Karpas-422 (cell line): ENCODE results near the gene DCP1A. TPM values are rescaled to one million over a fixed set of nuclear protein-coding genes. Genes with fewer than 3 reads are reported as not detected.

Experiments
- DNase-seq: peaks from one replicate; pipeline ENCODE4 v3.0.0-alpha.2; 2015
- H2AFZ ChIP-seq: fragments of 200-600 bp; sonication (generic); 2 replicates; pipeline ENCODE4 v1.6.1; 2014; ENCODE audit warnings: antibody characterized with exemption, low read length, mixed read lengths
- H3K27ac ChIP-seq: fragments of 200-600 bp; sonication (generic); 2 replicates; pipeline ENCODE4 v1.5.1; 2014; ENCODE audit warnings: mild to moderate bottlenecking, low read length, moderate library complexity
- H3K27me3 ChIP-seq: fragments of 200-600 bp; sonication (generic); 2 replicates; pipeline ENCODE4 v1.6.1; 2014; ENCODE audit warnings: low read length, mixed read lengths
- H3K36me3 ChIP-seq: fragments of 200-600 bp; sonication (generic); 2 replicates; pipeline ENCODE4 v1.6.1; 2014; ENCODE audit warnings: low read length, mixed read lengths; ENCODE audit not compliant: insufficient read depth
- H3K4me1 ChIP-seq: fragments of 200-600 bp; sonication (generic); 2 replicates; pipeline ENCODE4 v1.6.1; 2014; ENCODE audit warnings: mild to moderate bottlenecking, low read length, mixed read lengths
- H3K4me2 ChIP-seq: fragments of 200-600 bp; sonication (generic); 2 replicates; pipeline ENCODE4 v1.6.1; 2014; ENCODE audit warnings: low read length, low read depth, mild to moderate bottlenecking; ENCODE audit not compliant: poor library complexity, severe bottlenecking
- H3K4me3 ChIP-seq: fragments of 200-600 bp; sonication (generic); 2 replicates; pipeline ENCODE4 v1.5.1; 2014; ENCODE audit warnings: mild to moderate bottlenecking, antibody characterized with exemption, low read length, mixed read lengths
- H3K79me2 ChIP-seq: fragments of 200-600 bp; sonication (generic); 2 replicates; pipeline ENCODE4 v1.6.1; 2014; ENCODE audit warnings: mild to moderate bottlenecking, low read length, mixed read lengths
- H3K9ac ChIP-seq: fragments of 200-600 bp; sonication (generic); 2 replicates; pipeline ENCODE4 v1.6.0; 2014; ENCODE audit warnings: low read length
- H3K9me2 ChIP-seq: fragments of 200-600 bp; sonication (generic), shearing (Covaris generic); replicated peaks from 2 replicates; pipeline ENCODE4 v1.6.0; 2014; ENCODE audit warnings: mild to moderate bottlenecking, low read length, moderate library complexity; ENCODE audit not compliant: insufficient read depth
- H3K9me3 ChIP-seq: fragments of 300-700, 200-600 bp; sonication (generic); 2 replicates; pipeline ENCODE4 v1.6.1; 2014; ENCODE audit warnings: low read length, mixed read lengths
- H4K20me1 ChIP-seq: fragments of 200-600 bp; sonication (generic); 2 replicates; pipeline ENCODE4 v1.6.1; 2014; ENCODE audit warnings: mild to moderate bottlenecking, antibody characterized with exemption, low read length, low read depth; ENCODE audit not compliant: insufficient read depth
- total RNA-seq: library from RNA; depleted of rRNA; stranded (reverse); fragments of >200 nt; shearing (Covaris generic); gene quantifications from 2 replicates; pipeline ENCODE4 v1.2.3, GENCODE V29; 2014; ENCODE audit warnings: low replicate concordance

DCP1A gene
- total RNA-seq, 1 experiment from 2014 or later, result 29.8 TPM

DNA sequence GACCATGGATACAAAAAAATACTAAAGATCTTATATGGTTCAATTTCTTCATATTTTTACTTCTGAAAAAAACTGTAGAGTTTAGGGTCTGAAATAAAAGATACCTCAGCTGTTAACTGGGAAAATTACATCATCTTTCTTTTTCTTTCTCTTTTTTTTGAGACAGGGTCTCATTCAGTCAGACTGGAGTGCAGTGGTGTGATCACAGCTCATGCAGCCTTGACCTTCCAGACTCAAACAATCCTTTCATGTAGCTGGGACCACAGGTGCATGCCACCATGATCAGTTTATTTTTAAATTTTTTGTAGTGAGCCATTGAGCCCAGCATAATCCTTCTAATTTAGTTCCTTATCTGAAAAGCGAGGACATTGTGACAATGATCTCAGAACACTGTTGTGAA is 51.9 kb downstream of the DCP1A start:
- Histone ChIP-seq H3K4me1 (peaks cover 5% of the 10 kb centered on the region), H4K20me1 (no peaks in the 10 kb centered on the region), H2AFZ (no peak overlapping the region), H3K36me3 (peaks cover 11% of the 10 kb centered on the region; the same call in 1 of the 2 replicates), H3K4me2 (no peak overlapping the region), H3K4me3 (no peak overlapping the region), H3K27ac (no peak overlapping the region), H3K9me3 (no peaks in the 10 kb centered on the region), H3K9me2 (no peaks in the 10 kb centered on the region), H3K9ac (no peak overlapping the region), H3K79me2 (peaks cover 4% of the 10 kb centered on the region; the same call in 1 of the 2 replicates), H3K27me3 (no peaks in the 10 kb centered on the region)
- no peak for DNase-seq

DNA sequence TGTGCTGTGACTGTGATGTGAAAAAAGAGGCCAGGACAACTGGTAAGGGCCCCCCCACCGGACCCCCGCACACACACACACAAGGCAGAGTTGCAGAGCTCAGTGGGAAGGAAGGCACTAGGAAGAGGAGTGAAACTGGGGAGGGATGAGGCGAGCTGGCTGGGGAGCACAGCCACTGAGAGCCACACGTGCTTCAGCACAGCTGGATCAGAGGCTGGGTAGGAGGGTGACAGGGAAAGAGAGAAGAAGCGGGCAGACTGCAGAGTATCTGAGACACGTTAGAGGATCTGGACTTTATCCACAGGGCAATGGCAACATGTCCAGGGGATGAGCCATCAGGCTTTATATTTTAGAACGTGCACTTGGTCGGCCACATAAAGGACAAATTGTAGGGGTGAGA is 53.5 kb downstream of the DCP1A start:
- Histone ChIP-seq H3K27ac (no peak overlapping the region), H3K4me2 (no peak overlapping the region), H4K20me1 (no peaks in the 10 kb centered on the region), H3K27me3 (no peaks in the 10 kb centered on the region), H3K9me3 (no peaks in the 10 kb centered on the region), H3K36me3 (peaks cover 6% of the 10 kb centered on the region; the same call in 1 of the 2 replicates), H2AFZ (no peak overlapping the region), H3K4me3 (no peak overlapping the region), H3K79me2 (peaks cover 4% of the 10 kb centered on the region; the same call in 1 of the 2 replicates), H3K9ac (no peak overlapping the region), H3K9me2 (no peaks in the 10 kb centered on the region), H3K4me1 (peaks cover 5% of the 10 kb centered on the region)
- no peak for DNase-seq

DNA sequence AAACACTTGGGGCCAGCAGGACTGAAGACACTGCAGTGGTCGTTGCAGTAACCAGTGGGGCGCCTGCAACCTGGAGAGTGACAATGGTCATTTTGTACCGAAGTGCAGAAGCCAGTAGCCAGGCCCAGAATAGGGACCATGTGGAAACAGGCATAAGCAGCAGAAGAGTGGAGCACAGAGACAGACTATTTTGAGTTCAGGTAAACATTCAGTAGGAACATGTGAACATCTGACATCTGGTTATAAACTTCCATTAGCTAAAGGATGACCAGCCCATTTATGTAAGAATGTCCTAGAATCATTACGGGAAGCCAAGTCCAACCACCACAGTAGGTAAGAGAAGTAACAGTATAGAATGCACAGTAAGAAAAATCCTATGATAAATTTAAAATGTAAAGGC is 59.1 kb downstream of the DCP1A start:
- H3K9ac ChIP-seq, result no peak overlapping the region

DNA sequence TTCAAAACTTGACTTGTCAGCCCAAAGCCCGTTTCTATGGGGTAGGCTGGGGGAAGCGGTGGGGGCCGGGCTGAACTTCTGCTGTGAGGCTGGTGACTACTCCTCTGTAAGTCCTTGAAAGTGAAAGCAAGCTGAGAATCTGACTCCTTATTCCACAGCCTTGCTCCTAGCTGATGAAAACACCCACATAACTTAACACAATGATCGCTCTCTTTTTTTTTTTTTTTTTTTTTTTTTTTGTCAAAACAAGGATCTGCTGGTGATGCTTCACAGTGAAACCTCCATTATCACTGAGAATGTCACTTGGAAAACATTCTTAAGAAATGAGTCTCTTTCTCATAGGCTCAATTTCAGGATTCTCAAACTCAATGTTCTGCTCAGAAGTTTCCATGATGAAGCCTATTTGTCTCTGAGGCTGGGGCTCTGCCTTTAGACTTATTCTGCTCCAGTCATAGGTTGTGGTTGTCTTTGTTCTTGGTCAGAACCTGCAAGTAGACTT is 60.2 kb downstream of the DCP1A start:
- H3K4me3 ChIP-seq, result no peak overlapping the region
- no peak overlapping the region for H3K4me2 ChIP-seq
- no peaks in the 10 kb centered on the region for H3K27me3 ChIP-seq
- H3K36me3 ChIP-seq, result 0 out of 2 replicates have a peak, but pooled peaks cover 6% of the 10 kb centered on the region
- H3K79me2 ChIP-seq, result no peaks in the 10 kb centered on the region
- no peak for DNase-seq
- no peak overlapping the region for H3K27ac ChIP-seq
- no peaks in the 10 kb centered on the region for H3K4me1 ChIP-seq
- H3K9me3 ChIP-seq, result no peaks in the 10 kb centered on the region
- H4K20me1 ChIP-seq, result no peaks in the 10 kb centered on the region
- no peak overlapping the region for H2AFZ ChIP-seq
- H3K9me2 ChIP-seq, result no peaks in the 10 kb centered on the region
- H3K9ac ChIP-seq, result no peak overlapping the region

More for the DNA sequence above, 59.1 kb downstream of the DCP1A start:
- Histone ChIP-seq H3K27me3 (no peaks in the 10 kb centered on the region), H3K4me1 (no peaks in the 10 kb centered on the region), H2AFZ (no peak overlapping the region), H3K9me2 (no peaks in the 10 kb centered on the region), H3K4me2 (no peak overlapping the region), H3K36me3 (0 out of 2 replicates have a peak, but pooled peaks cover 3% of the 10 kb centered on the region), H3K27ac (no peak overlapping the region), H3K9me3 (no peaks in the 10 kb centered on the region), H3K4me3 (no peak overlapping the region), H3K79me2 (no peaks in the 10 kb centered on the region), H4K20me1 (no peaks in the 10 kb centered on the region)
- no peak for DNase-seq

DNA sequence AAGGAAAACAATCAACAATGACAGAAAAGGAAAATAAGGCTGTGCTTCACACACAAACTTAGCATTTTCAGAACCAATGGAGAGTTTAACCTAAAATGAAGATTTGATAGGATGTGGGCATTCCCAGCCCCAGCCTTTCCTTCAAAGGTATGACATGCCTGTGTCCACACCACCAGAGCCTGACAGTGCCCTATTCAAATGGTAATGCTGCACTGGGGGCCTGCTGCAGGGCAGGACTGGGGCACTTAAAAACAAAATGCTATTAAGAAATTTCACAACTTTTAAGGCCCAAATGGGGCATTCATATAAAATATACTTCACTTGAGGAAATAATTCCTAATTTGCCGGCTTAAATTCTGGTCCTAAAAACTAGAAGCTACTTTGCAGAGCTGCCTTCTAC is 60.6 kb downstream of the DCP1A start:
- no peaks in the 10 kb centered on the region for H3K4me1 ChIP-seq
- H4K20me1 ChIP-seq, result no peaks in the 10 kb centered on the region
- no peak overlapping the region for H3K4me2 ChIP-seq
- 0 out of 2 replicates have a peak, but pooled peaks cover 6% of the 10 kb centered on the region for H3K36me3 ChIP-seq
- no peak overlapping the region for H3K9ac ChIP-seq
- no peaks in the 10 kb centered on the region for H3K79me2 ChIP-seq
- no peak overlapping the region for H2AFZ ChIP-seq
- H3K9me3 ChIP-seq, result no peaks in the 10 kb centered on the region
- H3K27me3 ChIP-seq, result no peaks in the 10 kb centered on the region
- no peak overlapping the region for H3K27ac ChIP-seq
- H3K9me2 ChIP-seq, result no peaks in the 10 kb centered on the region
- H3K4me3 ChIP-seq, result no peak overlapping the region
- DNase-seq, result no peak

DNA sequence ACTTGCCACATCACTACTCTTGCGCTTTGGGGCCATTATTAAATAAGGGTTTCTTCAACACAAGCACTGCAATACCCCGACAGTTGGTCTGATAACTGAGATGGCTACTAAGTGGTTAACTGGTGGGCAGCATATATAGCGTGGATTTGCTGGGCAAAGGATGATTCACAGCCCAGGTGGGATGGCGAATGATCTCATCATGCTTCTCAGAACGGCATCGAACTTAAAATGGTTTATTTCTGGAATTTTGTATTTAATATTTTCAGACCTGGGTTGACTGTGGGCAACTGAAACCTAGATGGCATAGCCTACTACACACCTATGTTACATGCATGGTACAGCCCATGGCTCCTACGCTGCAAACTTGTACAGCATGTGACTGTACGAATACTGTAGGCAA is 64.8 kb downstream of the DCP1A start:
- H3K27me3 ChIP-seq, result no peaks in the 10 kb centered on the region
- 0 out of 2 replicates have a peak, but pooled peaks cover 6% of the 10 kb centered on the region for H3K36me3 ChIP-seq
- H3K79me2 ChIP-seq, result no peaks in the 10 kb centered on the region
- no peak overlapping the region for H2AFZ ChIP-seq
- H3K9me3 ChIP-seq, result no peaks in the 10 kb centered on the region
- no peak for DNase-seq
- no peak overlapping the region for H3K4me2 ChIP-seq
- no peak overlapping the region for H3K9ac ChIP-seq
- no peaks in the 10 kb centered on the region for H3K4me1 ChIP-seq
- no peaks in the 10 kb centered on the region for H4K20me1 ChIP-seq
- H3K9me2 ChIP-seq, result no peaks in the 10 kb centered on the region
- no peak overlapping the region for H3K27ac ChIP-seq
- no peak overlapping the region for H3K4me3 ChIP-seq

DNA sequence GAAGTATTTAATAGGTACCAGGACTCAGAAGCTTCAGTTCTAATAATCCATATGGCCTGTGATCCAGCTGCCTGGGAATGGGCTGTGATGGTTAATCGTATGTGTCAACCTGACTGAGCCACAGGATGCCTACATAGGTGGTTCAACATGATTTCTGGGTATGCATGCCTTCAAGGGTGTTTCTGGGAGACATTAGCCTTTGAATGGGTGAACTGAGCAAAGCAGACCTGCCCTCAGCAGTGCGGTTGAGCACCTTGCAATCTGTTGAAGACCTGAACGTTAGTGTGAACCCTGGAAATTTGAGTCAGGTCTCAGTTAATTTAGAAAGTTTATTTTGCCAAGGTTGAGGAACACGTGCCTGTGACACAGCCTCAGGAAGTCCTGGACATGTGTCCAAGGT is 68.7 kb downstream of the DCP1A start:
- no peak overlapping the region for H3K27ac ChIP-seq
- no peak overlapping the region for H3K9ac ChIP-seq
- no peak overlapping the region for H2AFZ ChIP-seq
- DNase-seq, result no peak
- no peaks in the 10 kb centered on the region for H3K79me2 ChIP-seq
- H3K4me1 ChIP-seq, result no peaks in the 10 kb centered on the region
- 0 out of 2 replicates have a peak, but pooled peaks cover 3% of the 10 kb centered on the region for H3K36me3 ChIP-seq
- no peaks in the 10 kb centered on the region for H3K27me3 ChIP-seq
- no peaks in the 10 kb centered on the region for H3K9me3 ChIP-seq
- H4K20me1 ChIP-seq, result no peaks in the 10 kb centered on the region
- H3K4me2 ChIP-seq, result no peak overlapping the region
- no peaks in the 10 kb centered on the region for H3K9me2 ChIP-seq
- H3K4me3 ChIP-seq, result no peak overlapping the region

DNA sequence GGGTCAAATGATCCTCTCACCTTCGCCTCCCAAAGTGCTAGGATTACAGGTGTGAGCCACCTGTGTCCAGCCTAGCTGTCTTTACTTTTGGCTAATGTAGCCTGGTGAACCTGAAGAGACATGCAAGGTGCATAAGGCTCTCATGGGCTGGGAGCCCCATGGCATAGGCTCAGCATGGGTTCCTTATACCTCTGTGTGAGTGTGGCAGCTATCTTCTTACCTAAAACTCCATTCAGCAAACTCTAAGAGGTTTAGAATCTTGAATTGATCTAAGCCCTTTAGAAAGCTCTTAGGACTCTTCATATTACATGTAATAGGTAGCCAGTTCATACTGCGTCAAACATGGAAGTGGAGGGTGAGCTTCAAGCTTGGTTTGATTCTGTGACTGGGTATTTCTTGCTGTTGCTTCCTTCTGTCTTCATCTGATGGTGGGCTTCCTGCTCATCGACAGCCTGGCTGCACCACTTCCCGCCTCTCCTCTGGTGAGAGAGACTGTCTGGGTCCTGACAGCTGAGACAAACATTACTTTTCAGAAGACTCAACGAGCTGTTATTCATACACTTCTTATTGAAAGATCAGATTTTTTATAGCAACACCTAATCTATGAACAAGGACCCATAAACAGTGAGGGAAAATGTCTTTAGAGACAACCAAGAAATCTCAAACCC is 72.3 kb downstream of the DCP1A start:
- Histone ChIP-seq H2AFZ (no peak overlapping the region), H3K4me3 (no peak overlapping the region), H3K9me3 (no peaks in the 10 kb centered on the region), H3K36me3 (no peaks in the 10 kb centered on the region), H3K27ac (no peak overlapping the region), H3K9ac (no peak overlapping the region), H4K20me1 (no peaks in the 10 kb centered on the region), H3K4me2 (no peak overlapping the region), H3K79me2 (no peaks in the 10 kb centered on the region), H3K27me3 (no peaks in the 10 kb centered on the region), H3K4me1 (peaks cover 5% of the 10 kb centered on the region), H3K9me2 (no peaks in the 10 kb centered on the region)
- no peak for DNase-seq
